ENCODE results near the gene SQSTM1. TPM values are rescaled to one million over a fixed set of nuclear protein-coding genes. Genes with fewer than 3 reads are reported as not detected.

SQSTM1 gene
- total and polyA plus RNA-seq, 2 donors (not counting 1 experiment from before 2014, with no cell fraction given): 212 to 1,894 TPM

- peaks cover 6% of the 10 kb centered on the region for H3K4me1 ChIP-seq (ENCODE audit: control insufficient read depth, extremely low read depth, insufficient read depth, low read length)
- no peak overlapping the region for H3K4me2 ChIP-seq (ENCODE audit: extremely low read depth, insufficient read depth, low read length)
- no peak for DNase-seq (ENCODE audit: low read depth in 2 of 2)
- no peak overlapping the region for H3K4me3 ChIP-seq (replicated peaks in 1 of 4; ENCODE audit: control extremely low read depth in 1 of 4, insufficient read depth in 1 of 4, low read depth in 3 of 4, low read length in 4 of 4)
- TF ChIP-seq, protein P1, sequence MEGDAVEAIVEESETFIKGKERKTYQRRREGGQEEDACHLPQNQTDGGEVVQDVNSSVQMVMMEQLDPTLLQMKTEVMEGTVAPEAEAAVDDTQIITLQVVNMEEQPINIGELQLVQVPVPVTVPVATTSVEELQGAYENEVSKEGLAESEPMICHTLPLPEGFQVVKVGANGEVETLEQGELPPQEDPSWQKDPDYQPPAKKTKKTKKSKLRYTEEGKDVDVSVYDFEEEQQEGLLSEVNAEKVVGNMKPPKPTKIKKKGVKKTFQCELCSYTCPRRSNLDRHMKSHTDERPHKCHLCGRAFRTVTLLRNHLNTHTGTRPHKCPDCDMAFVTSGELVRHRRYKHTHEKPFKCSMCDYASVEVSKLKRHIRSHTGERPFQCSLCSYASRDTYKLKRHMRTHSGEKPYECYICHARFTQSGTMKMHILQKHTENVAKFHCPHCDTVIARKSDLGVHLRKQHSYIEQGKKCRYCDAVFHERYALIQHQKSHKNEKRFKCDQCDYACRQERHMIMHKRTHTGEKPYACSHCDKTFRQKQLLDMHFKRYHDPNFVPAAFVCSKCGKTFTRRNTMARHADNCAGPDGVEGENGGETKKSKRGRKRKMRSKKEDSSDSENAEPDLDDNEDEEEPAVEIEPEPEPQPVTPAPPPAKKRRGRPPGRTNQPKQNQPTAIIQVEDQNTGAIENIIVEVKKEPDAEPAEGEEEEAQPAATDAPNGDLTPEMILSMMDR (conservative IDR thresholded peaks at IDR 0.05 in 1 of 2, IDR thresholded peaks at IDR 0.05 in 1 of 2; ENCODE audit: low read depth in 1 of 2, low read length in 2 of 2): no peak
- no peak for TF ChIP-seq EZH2 (IDR thresholded peaks at IDR 0.05; ENCODE audit: low read length, missing control alignments)
- H3K36me3 ChIP-seq (ENCODE audit: control insufficient read depth, insufficient read depth, low read length): peaks cover 3% of the 10 kb centered on the region
- H3K9ac ChIP-seq (ENCODE audit: insufficient read depth, low read length): no peak overlapping the region
- no peak overlapping the region for H3K27ac ChIP-seq (ENCODE audit: insufficient read depth, low read length)
- H3K27me3 ChIP-seq (ENCODE audit: control insufficient read depth, insufficient read depth, low read length): no peaks in the 10 kb centered on the region
- H3K79me2 ChIP-seq (ENCODE audit: control insufficient read depth, insufficient read depth, low read length): no peaks in the 10 kb centered on the region
- H3K9me3 ChIP-seq (ENCODE audit: control insufficient read depth, insufficient read depth, low read depth, low read length): no peaks in the 10 kb centered on the region
- H4K20me1 ChIP-seq (ENCODE audit: control insufficient read depth, extremely low read depth, insufficient read depth, low read length): no peaks in the 10 kb centered on the region
- no peak overlapping the region for H2AFZ ChIP-seq (ENCODE audit: low read length)
Measured at GRCh38 chr5:179791881-179792611, 28.7 kb upstream of the SQSTM1 start.

GRCh38 chr5:179792612-179793467 is 27.9 kb upstream of the SQSTM1 start:
- H3K4me1 ChIP-seq (ENCODE audit: control insufficient read depth, extremely low read depth, insufficient read depth, low read length): peaks cover 6% of the 10 kb centered on the region
- no peaks in the 10 kb centered on the region for H3K27me3 ChIP-seq (ENCODE audit: control insufficient read depth, insufficient read depth, low read length)
- H4K20me1 ChIP-seq (ENCODE audit: control insufficient read depth, extremely low read depth, insufficient read depth, low read length): no peaks in the 10 kb centered on the region
- H3K9ac ChIP-seq (ENCODE audit: insufficient read depth, low read length): no peak overlapping the region
- TF ChIP-seq, protein P1 (conservative IDR thresholded peaks at IDR 0.05 in 1 of 2, IDR thresholded peaks at IDR 0.05 in 1 of 2; ENCODE audit: low read depth in 1 of 2, low read length in 2 of 2): no peak
- TF ChIP-seq EZH2 (IDR thresholded peaks at IDR 0.05; ENCODE audit: low read length, missing control alignments): no peak
- no peak overlapping the region for H3K4me2 ChIP-seq (ENCODE audit: extremely low read depth, insufficient read depth, low read length)
- H3K79me2 ChIP-seq (ENCODE audit: control insufficient read depth, insufficient read depth, low read length): no peaks in the 10 kb centered on the region
- H3K36me3 ChIP-seq (ENCODE audit: control insufficient read depth, insufficient read depth, low read length): peaks cover 7% of the 10 kb centered on the region
- no peak for DNase-seq (ENCODE audit: low read depth in 2 of 2)
- no peak overlapping the region for H2AFZ ChIP-seq (ENCODE audit: low read length)
- no peak overlapping the region for H3K4me3 ChIP-seq (replicated peaks in 1 of 4; ENCODE audit: control extremely low read depth in 1 of 4, insufficient read depth in 1 of 4, low read depth in 3 of 4, low read length in 4 of 4)
- H3K27ac ChIP-seq (ENCODE audit: insufficient read depth, low read length): no peak overlapping the region
- no peaks in the 10 kb centered on the region for H3K9me3 ChIP-seq (ENCODE audit: control insufficient read depth, insufficient read depth, low read depth, low read length)

DNA sequence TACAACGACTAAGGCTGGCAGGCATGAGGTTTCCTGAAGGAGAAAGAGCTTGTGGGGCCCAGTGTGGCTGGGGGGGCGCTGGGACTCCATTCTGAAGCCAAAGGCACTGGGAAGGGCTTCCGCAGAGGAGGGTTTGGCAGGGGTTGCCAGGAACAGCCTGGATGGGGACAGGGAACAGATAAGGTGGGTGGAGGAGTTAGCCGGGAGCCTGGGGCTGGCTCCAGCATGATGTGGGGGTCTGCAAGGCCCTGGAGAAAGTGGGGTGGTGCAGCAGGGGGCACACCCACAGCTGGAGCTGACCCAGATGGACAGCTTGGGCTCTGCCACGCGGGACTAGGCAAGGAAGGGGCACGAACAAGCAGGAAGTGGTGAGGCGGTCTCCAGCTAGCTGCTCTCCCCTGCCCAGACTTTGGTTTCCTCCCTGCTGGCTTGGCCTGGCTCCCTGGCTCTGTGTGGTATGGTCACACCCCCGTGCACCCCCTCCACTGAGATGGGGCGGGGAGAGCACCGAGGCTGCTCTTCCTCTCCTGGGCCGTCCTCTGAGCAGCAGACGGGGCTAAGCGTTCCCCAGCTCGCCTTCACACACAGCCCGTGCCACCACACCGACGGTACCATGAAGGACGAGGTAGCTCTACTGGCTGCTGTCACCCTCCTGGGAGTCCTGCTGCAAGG is 27.1 kb upstream of the SQSTM1 start, which contains the start of gene LTC4S:
Gene LTC4S (plus strand): TSS at position 519 of the 672 bp plus-strand sequence. CDS start 95 bp downstream, at position 614.
- H3K27me3 ChIP-seq (ENCODE audit: control insufficient read depth, insufficient read depth, low read length): no peaks in the 10 kb centered on the region
- peak; percentile 69 to 73 for DNase-seq (ENCODE audit: low read depth in 2 of 2)
- no peaks in the 10 kb centered on the region for H3K79me2 ChIP-seq (ENCODE audit: control insufficient read depth, insufficient read depth, low read length)
- peaks cover 6% of the 10 kb centered on the region for H3K4me1 ChIP-seq (ENCODE audit: control insufficient read depth, extremely low read depth, insufficient read depth, low read length)
- no peaks in the 10 kb centered on the region for H3K9me3 ChIP-seq (ENCODE audit: control insufficient read depth, insufficient read depth, low read depth, low read length)
- peaks cover 12% of the 10 kb centered on the region for H3K36me3 ChIP-seq (ENCODE audit: control insufficient read depth, insufficient read depth, low read length)
- no peak within 1 kb of the TSS for H3K27ac ChIP-seq (ENCODE audit: insufficient read depth, low read length)
- no peaks in the 10 kb centered on the region for H4K20me1 ChIP-seq (ENCODE audit: control insufficient read depth, extremely low read depth, insufficient read depth, low read length)
- H2AFZ ChIP-seq (ENCODE audit: low read length): no peak within 1 kb of the TSS
- peak within 1 kb of the TSS; percentile 44 for H3K4me2 ChIP-seq (ENCODE audit: extremely low read depth, insufficient read depth, low read length)
- H3K4me3 ChIP-seq (replicated peaks in 1 of 4; ENCODE audit: control extremely low read depth in 1 of 4, insufficient read depth in 1 of 4, low read depth in 3 of 4, low read length in 4 of 4): peak within 1 kb of the TSS in 1 of 4 experiments; percentile 20
- H3K9ac ChIP-seq (ENCODE audit: insufficient read depth, low read length): no peak within 1 kb of the TSS
- TF ChIP-seq, protein P1 (conservative IDR thresholded peaks at IDR 0.05 in 1 of 2, IDR thresholded peaks at IDR 0.05 in 1 of 2; ENCODE audit: low read depth in 1 of 2, low read length in 2 of 2): no peak
- no peak for TF ChIP-seq EZH2 (IDR thresholded peaks at IDR 0.05; ENCODE audit: low read length, missing control alignments)

All from fibroblast of lung (primary cell).